Transverse colon (tissue), 4 donors: ENCODE data around the gene RAB10.

Experiments
- CTCF ChIP-seq, 5 experiments: fragments of 200-600 bp in 3 of 5; fragments of 450-650 bp in 2 of 5; sonication (generic) in 3 of 5; IDR thresholded peaks; 1 replicate in 2 of 5; 2 replicates in 3 of 5; pipeline ENCODE4 v1.5.1; 2016 to 2017; ENCODE audit warnings: antibody characterized with exemption in 5 of 5, inconsistent platforms in 3 of 5, mild to moderate bottlenecking in 2 of 5, moderate library complexity in 1 of 5
- EP300 ChIP-seq: sonication (generic); formaldehyde crosslinking; IDR thresholded peaks from one replicate; pipeline ENCODE4 v1.6.1; 2017; ENCODE audit warnings: antibody characterized with exemption, low read depth
- POLR2A ChIP-seq: fragments of 450-650 bp; IDR thresholded peaks from one replicate; pipeline ENCODE4 v1.6.1; 2016; ENCODE audit warnings: antibody characterized with exemption, mild to moderate bottlenecking, moderate library complexity
- POLR2AphosphoS5 ChIP-seq, 3 donors: sonication (generic); formaldehyde crosslinking; IDR thresholded peaks; one replicate each; pipeline ENCODE4 v1.6.1; 2016; ENCODE audit warnings: antibody characterized with exemption in 3 of 3

- TF ChIP-seq CTCF (IDR thresholded peaks at IDR 0.05) (no peak), POLR2A (no peak), EP300 (no peak), POLR2AphosphoS5 (IDR thresholded peaks at IDR 0.05) (no peak)
These were observed 141.0 kb downstream of the RAB10 start for GRCh38 chr2:26174691-26175465.
